ENCODE measurements around the gene SLC9A5. TPM values are rescaled to one million over a fixed set of nuclear protein-coding genes. Genes with fewer than 3 reads are reported as not detected.

The SLC9A5 gene
- total RNA-seq, 1 donor from 2014 or later, result 13.5 TPM

- no peak overlapping the region for H3K27ac ChIP-seq
- H3K4me1 ChIP-seq, result peaks cover 0 to under 1% of the 10 kb centered on the region in 2 donors
- H3K36me3 ChIP-seq, result no peaks in the 10 kb centered on the region
- DNase-seq (ENCODE audit: low spot score in 2 of 2), result no peak
- H3K4me3 ChIP-seq, result no peak overlapping the region
- no peaks in the 10 kb centered on the region for H3K27me3 ChIP-seq
- no peaks in the 10 kb centered on the region for H3K9me3 ChIP-seq
- no peak for TF ChIP-seq CTCF (IDR thresholded peaks at IDR 0.05)
- intact Hi-C loops (cut with DNase I), result no loop called here
Measured at GRCh38 chr16:67296420-67296819, 47.6 kb downstream of the SLC9A5 start.

- Histone ChIP-seq H3K9me3 (no peaks in the 10 kb centered on the region), H3K36me3 (no peaks in the 10 kb centered on the region), H3K4me1 (peaks cover 0 to 4% of the 10 kb centered on the region in 2 donors), H3K27me3 (no peaks in the 10 kb centered on the region), H3K4me3 (no peak overlapping the region), H3K27ac (no peak overlapping the region)
- TF ChIP-seq CTCF (IDR thresholded peaks at IDR 0.05), result no peak
- intact Hi-C loops (cut with DNase I), result no loop called here
- no peak for DNase-seq (ENCODE audit: low spot score in 2 of 2)
Measured at GRCh38 chr16:67298277-67298676, 49.5 kb downstream of the SLC9A5 start.

GRCh38 chr16:67299269-67299668 is 50.5 kb downstream of the SLC9A5 start:
- DNase-seq (ENCODE audit: low spot score in 2 of 2), result no peak
- Histone ChIP-seq H3K9me3 (no peaks in the 10 kb centered on the region), H3K36me3 (no peaks in the 10 kb centered on the region), H3K4me3 (no peak overlapping the region), H3K4me1 (peaks cover 0 to 4% of the 10 kb centered on the region in 2 donors), H3K27ac (no peak overlapping the region), H3K27me3 (no peaks in the 10 kb centered on the region)
- no peak for TF ChIP-seq CTCF (IDR thresholded peaks at IDR 0.05)
- intact Hi-C loops (cut with DNase I), result no loop called here

GRCh38 chr16:67301080-67301782 is 52.5 kb downstream of the SLC9A5 start:
- DNase-seq (ENCODE audit: low spot score in 2 of 2), result no peak
- H3K4me3 ChIP-seq, result no peak overlapping the region
- H3K9me3 ChIP-seq, result no peaks in the 10 kb centered on the region
- TF ChIP-seq CTCF (IDR thresholded peaks at IDR 0.05), result no peak
- peak overlapping the region; percentile 21 to 34 for H3K27ac ChIP-seq
- H3K27me3 ChIP-seq, result no peaks in the 10 kb centered on the region
- H3K36me3 ChIP-seq, result no peaks in the 10 kb centered on the region
- peaks cover 0 to 4% of the 10 kb centered on the region in 2 donors for H3K4me1 ChIP-seq
- intact Hi-C loops (cut with DNase I), result no loop called here

- H3K27ac ChIP-seq, result peak overlapping the region in 1 of 2 donors; percentile 21
- no peak for DNase-seq (ENCODE audit: low spot score in 2 of 2)
- H3K4me1 ChIP-seq, result peaks cover 0 to 4% of the 10 kb centered on the region in 2 donors
- H3K27me3 ChIP-seq, result no peaks in the 10 kb centered on the region
- no peak overlapping the region for H3K4me3 ChIP-seq
- H3K9me3 ChIP-seq, result no peaks in the 10 kb centered on the region
- intact Hi-C loops (cut with DNase I), result no loop called here
- TF ChIP-seq CTCF (IDR thresholded peaks at IDR 0.05), result no peak
- no peaks in the 10 kb centered on the region for H3K36me3 ChIP-seq
Measured at GRCh38 chr16:67302076-67302475, 53.3 kb downstream of the SLC9A5 start.
